ENCODE results near the gene DGCR6.
"Not testable (repeated sequence)": the region's sequence is repeated elsewhere in the genome, so short reads cannot be mapped to it uniquely, and the experiment has no call there.

GRCh38 chr22:18956121-18956895 is 50.2 kb downstream of the DGCR6 start:
- not testable (repeated sequence) for TF ChIP-seq CTCF (IDR thresholded peaks at IDR 0.05); ZFX (IDR thresholded peaks at IDR 0.05; ENCODE audit: borderline replicate concordance)
